Measurements from ENCODE around the gene RNF141.
A peak's percentile ranks its signal among the peaks of the same experiment; 100 is the strongest.

RNF141 gene

DNA sequence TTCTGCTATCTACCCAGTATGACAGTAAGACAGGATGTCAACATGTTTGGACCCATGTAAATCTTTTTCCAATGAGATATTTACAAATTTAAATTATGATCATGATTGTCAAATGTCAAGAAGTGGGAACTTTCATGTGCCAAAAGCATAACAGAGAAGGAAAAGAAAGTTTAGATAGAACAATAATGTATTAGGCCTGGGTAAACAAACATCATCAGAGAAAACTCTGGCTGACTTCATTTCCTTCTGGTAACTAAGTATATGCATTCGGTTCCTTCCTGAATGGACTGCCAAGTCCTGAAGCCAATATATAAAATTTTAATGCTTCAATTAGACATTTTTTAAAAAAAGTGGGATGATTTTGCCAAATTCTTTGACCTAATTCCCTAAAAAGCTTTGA is 16.5 kb downstream of the RNF141 start:
- Histone ChIP-seq H3K27ac (ENCODE audit: low read length) (no peak overlapping the region), H3K27me3 (ENCODE audit: control insufficient read depth, insufficient read depth, low read length) (no peaks in the 10 kb centered on the region), H3K4me1 (ENCODE audit: control insufficient read depth, insufficient read depth, low read length) (no peaks in the 10 kb centered on the region), H3K36me3 (ENCODE audit: control insufficient read depth, insufficient read depth, low read length) (no peaks in the 10 kb centered on the region), H3K9me3 (ENCODE audit: control insufficient read depth, insufficient read depth, low read length) (no peaks in the 10 kb centered on the region), H3K4me3 (ENCODE audit: low read length) (no peak overlapping the region)
- DNase-seq (ENCODE audit: low read depth, low spot score) = no peak
- WGBS (ENCODE audit: insufficient coverage, insufficient read length) = no CpG with 5 or more reads among the region's 1 CpG

DNA sequence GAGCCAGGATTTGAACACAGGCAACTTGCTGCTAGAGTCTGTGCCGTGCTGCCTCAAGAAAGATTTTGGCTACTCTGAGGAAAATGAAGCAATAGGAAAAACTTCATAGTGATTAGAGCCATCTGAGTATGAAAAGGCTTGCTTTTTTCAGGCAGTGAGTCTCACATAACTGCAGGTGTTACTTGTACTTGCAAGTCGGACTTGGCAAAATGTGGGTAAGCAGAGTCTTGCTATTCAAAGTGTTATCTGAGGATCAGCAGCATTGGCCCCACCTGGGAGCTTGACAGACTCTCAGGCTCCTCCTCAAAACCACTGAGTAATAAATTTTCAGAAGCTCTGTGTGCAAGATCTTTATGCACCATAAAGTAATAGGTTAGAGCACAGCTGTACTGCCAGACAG is 18.1 kb downstream of the RNF141 start:
- WGBS (ENCODE audit: insufficient coverage, insufficient read length) = no CpG with 5 or more reads among the region's 2 CpGs
- DNase-seq (ENCODE audit: low read depth, low spot score) = no peak
- Histone ChIP-seq H3K27me3 (ENCODE audit: control insufficient read depth, insufficient read depth, low read length) (no peaks in the 10 kb centered on the region), H3K36me3 (ENCODE audit: control insufficient read depth, insufficient read depth, low read length) (no peaks in the 10 kb centered on the region), H3K4me1 (ENCODE audit: control insufficient read depth, insufficient read depth, low read length) (no peaks in the 10 kb centered on the region), H3K4me3 (ENCODE audit: low read length) (no peak overlapping the region), H3K27ac (ENCODE audit: low read length) (no peak overlapping the region), H3K9me3 (ENCODE audit: control insufficient read depth, insufficient read depth, low read length) (no peaks in the 10 kb centered on the region)

- no peaks in the 10 kb centered on the region for H3K4me1 ChIP-seq (ENCODE audit: control insufficient read depth, insufficient read depth, low read length)
- no peak overlapping the region for H3K27ac ChIP-seq (ENCODE audit: low read length)
- no CpG with 5 or more reads among the region's 1 CpG for WGBS (ENCODE audit: insufficient coverage, insufficient read length)
- no peaks in the 10 kb centered on the region for H3K9me3 ChIP-seq (ENCODE audit: control insufficient read depth, insufficient read depth, low read length)
- H3K4me3 ChIP-seq (ENCODE audit: low read length) = no peak overlapping the region
- H3K27me3 ChIP-seq (ENCODE audit: control insufficient read depth, insufficient read depth, low read length) = no peaks in the 10 kb centered on the region
- no peak for DNase-seq (ENCODE audit: low read depth, low spot score)
- H3K36me3 ChIP-seq (ENCODE audit: control insufficient read depth, insufficient read depth, low read length) = no peaks in the 10 kb centered on the region
These were observed 18.7 kb downstream of the RNF141 start for GRCh38 chr11:10522276-10522675.

- no peaks in the 10 kb centered on the region; the same call in 1 of the 2 replicates for H3K4me1 ChIP-seq (ENCODE audit: control insufficient read depth, insufficient read depth, low read length)
- no peak for DNase-seq (ENCODE audit: low read depth, low spot score)
- H3K27me3 ChIP-seq (ENCODE audit: control insufficient read depth, insufficient read depth, low read length) = no peaks in the 10 kb centered on the region
- no peak overlapping the region for H3K4me3 ChIP-seq (ENCODE audit: low read length)
- H3K36me3 ChIP-seq (ENCODE audit: control insufficient read depth, insufficient read depth, low read length) = no peaks in the 10 kb centered on the region
- WGBS (ENCODE audit: insufficient coverage, insufficient read length) = no CpG with 5 or more reads among the region's 2 CpGs
- no peak overlapping the region for H3K27ac ChIP-seq (ENCODE audit: low read length)
- H3K9me3 ChIP-seq (ENCODE audit: control insufficient read depth, insufficient read depth, low read length) = no peaks in the 10 kb centered on the region
These were observed 20.4 kb downstream of the RNF141 start for GRCh38 chr11:10520562-10520961.

DNA sequence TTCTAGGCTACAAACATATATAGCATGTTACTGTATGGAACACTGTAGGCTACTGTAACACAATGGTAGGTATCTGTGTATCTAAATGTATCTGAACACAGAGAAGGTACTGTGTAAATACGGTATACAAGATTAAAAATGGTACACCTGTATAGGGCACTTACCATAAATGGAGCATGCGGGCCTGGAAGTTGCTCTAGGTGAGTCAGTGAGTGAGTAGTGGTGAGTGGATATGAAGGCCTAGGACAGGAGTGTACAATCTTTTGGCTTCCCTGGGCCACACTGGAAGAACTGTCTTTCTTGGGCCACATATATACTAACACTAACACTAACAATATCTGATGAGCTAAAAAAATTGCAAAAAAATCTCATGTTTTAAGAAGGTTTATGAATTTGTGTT is 21.4 kb downstream of the RNF141 start:
- Histone ChIP-seq H3K4me3 (ENCODE audit: low read length) (no peak overlapping the region), H3K9me3 (ENCODE audit: control insufficient read depth, insufficient read depth, low read length) (no peaks in the 10 kb centered on the region), H3K27me3 (ENCODE audit: control insufficient read depth, insufficient read depth, low read length) (no peaks in the 10 kb centered on the region), H3K27ac (ENCODE audit: low read length) (no peak overlapping the region), H3K36me3 (ENCODE audit: control insufficient read depth, insufficient read depth, low read length) (no peaks in the 10 kb centered on the region), H3K4me1 (ENCODE audit: control insufficient read depth, insufficient read depth, low read length) (no peaks in the 10 kb centered on the region; the same call in 1 of the 2 replicates)
- no CpG with 5 or more reads among the region's 2 CpGs for whole genome bisulfite sequencing (ENCODE audit: insufficient coverage, insufficient read length)
- DNase-seq (ENCODE audit: low read depth, low spot score) = no peak

- no CpG with 5 or more reads among the region's 2 CpGs for WGBS (ENCODE audit: insufficient coverage, insufficient read length)
- no peak overlapping the region for H3K27ac ChIP-seq (ENCODE audit: low read length)
- H3K27me3 ChIP-seq (ENCODE audit: control insufficient read depth, insufficient read depth, low read length) = no peaks in the 10 kb centered on the region
- H3K36me3 ChIP-seq (ENCODE audit: control insufficient read depth, insufficient read depth, low read length) = no peaks in the 10 kb centered on the region
- DNase-seq (ENCODE audit: low read depth, low spot score) = no peak
- no peaks in the 10 kb centered on the region for H3K9me3 ChIP-seq (ENCODE audit: control insufficient read depth, insufficient read depth, low read length)
- no peaks in the 10 kb centered on the region; the same call in 1 of the 2 replicates for H3K4me1 ChIP-seq (ENCODE audit: control insufficient read depth, insufficient read depth, low read length)
- no peak overlapping the region for H3K4me3 ChIP-seq (ENCODE audit: low read length)
These were observed 22.1 kb downstream of the RNF141 start for GRCh38 chr11:10518891-10519290.

- no peak overlapping the region for H3K4me3 ChIP-seq (ENCODE audit: low read length)
- DNase-seq (ENCODE audit: low read depth, low spot score) = no peak
- H3K27ac ChIP-seq (ENCODE audit: low read length) = no peak overlapping the region
- H3K4me1 ChIP-seq (ENCODE audit: control insufficient read depth, insufficient read depth, low read length) = no peaks in the 10 kb centered on the region; the same call in 1 of the 2 replicates
- no peaks in the 10 kb centered on the region for H3K27me3 ChIP-seq (ENCODE audit: control insufficient read depth, insufficient read depth, low read length)
- H3K36me3 ChIP-seq (ENCODE audit: control insufficient read depth, insufficient read depth, low read length) = no peaks in the 10 kb centered on the region
- no peaks in the 10 kb centered on the region for H3K9me3 ChIP-seq (ENCODE audit: control insufficient read depth, insufficient read depth, low read length)
These were observed 22.9 kb downstream of the RNF141 start for GRCh38 chr11:10518123-10518522.

- no CpG with 5 or more reads among the region's 3 CpGs for WGBS (ENCODE audit: insufficient coverage, insufficient read length)
- Histone ChIP-seq H3K4me1 (ENCODE audit: control insufficient read depth, insufficient read depth, low read length) (no peaks in the 10 kb centered on the region; the same call in 1 of the 2 replicates), H3K4me3 (ENCODE audit: low read length) (no peak overlapping the region), H3K27ac (ENCODE audit: low read length) (no peak overlapping the region), H3K27me3 (ENCODE audit: control insufficient read depth, insufficient read depth, low read length) (no peaks in the 10 kb centered on the region), H3K9me3 (ENCODE audit: control insufficient read depth, insufficient read depth, low read length) (no peaks in the 10 kb centered on the region), H3K36me3 (ENCODE audit: control insufficient read depth, insufficient read depth, low read length) (no peaks in the 10 kb centered on the region)
- DNase-seq (ENCODE audit: low read depth, low spot score) = no peak
These were observed 25.6 kb downstream of the RNF141 start for GRCh38 chr11:10515418-10515817.

DNA sequence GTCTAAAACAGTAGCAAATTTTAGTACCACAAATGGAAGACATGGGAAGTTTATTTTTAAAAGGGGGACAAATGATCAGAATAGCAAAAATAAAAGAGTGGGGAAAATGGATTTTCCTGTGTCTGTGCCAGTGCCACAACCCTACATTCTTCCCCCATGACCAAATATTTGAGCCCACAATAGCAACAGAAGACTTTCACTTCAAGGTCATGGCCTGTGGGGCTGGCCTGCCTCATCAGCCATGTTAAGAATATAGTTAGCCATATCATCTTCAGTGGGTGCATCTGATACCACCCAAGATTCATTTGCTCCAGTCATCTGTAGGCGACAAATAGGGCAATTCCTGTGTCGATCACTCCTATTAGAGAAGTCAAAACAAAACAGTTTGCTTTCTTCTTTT is 26.3 kb downstream of the RNF141 start:
- WGBS (ENCODE audit: insufficient coverage, insufficient read length) = no CpG with 5 or more reads among the region's 2 CpGs
- H3K4me1 ChIP-seq (ENCODE audit: control insufficient read depth, insufficient read depth, low read length) = no peaks in the 10 kb centered on the region; the same call in 1 of the 2 replicates
- no peak overlapping the region for H3K27ac ChIP-seq (ENCODE audit: low read length)

DNA sequence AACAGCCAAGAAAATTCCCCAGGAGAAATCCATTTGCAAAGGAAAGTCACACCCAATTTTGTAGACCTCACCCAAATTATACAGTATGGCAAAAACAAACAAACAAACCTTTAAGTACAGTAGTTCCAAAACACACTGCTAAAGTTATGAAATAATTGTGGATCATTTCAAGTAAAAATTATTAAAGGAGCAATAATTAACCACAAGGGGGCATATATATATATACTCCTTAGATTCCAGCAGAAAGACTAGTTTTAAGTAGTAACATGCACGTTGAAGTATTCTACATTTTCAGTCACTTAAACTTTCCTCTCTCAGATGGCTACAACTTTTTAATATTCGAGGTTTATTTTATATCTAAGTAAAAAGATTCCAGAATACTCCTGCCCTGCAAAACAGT is 26.8 kb downstream of the RNF141 start:
- no peak overlapping the region for H3K27ac ChIP-seq (ENCODE audit: low read length)

More for the DNA sequence above, 26.3 kb downstream of the RNF141 start:
- Histone ChIP-seq H3K27me3 (ENCODE audit: control insufficient read depth, insufficient read depth, low read length) (no peaks in the 10 kb centered on the region), H3K9me3 (ENCODE audit: control insufficient read depth, insufficient read depth, low read length) (no peaks in the 10 kb centered on the region), H3K36me3 (ENCODE audit: control insufficient read depth, insufficient read depth, low read length) (no peaks in the 10 kb centered on the region), H3K4me3 (ENCODE audit: low read length) (no peak overlapping the region)
- DNase-seq (ENCODE audit: low read depth, low spot score) = no peak

GRCh38 chr11:10511181-10511621 is 29.8 kb downstream of the RNF141 start:
- no CpG with 5 or more reads among the region's 10 CpGs for WGBS (ENCODE audit: insufficient coverage, insufficient read length)
- DNase-seq (ENCODE audit: low read depth, low spot score) = peak; percentile 31
- no peaks in the 10 kb centered on the region for H3K4me1 ChIP-seq (ENCODE audit: control insufficient read depth, insufficient read depth, low read length)

More for the DNA sequence above, 26.8 kb downstream of the RNF141 start:
- Histone ChIP-seq H3K4me3 (ENCODE audit: low read length) (no peak overlapping the region), H3K36me3 (ENCODE audit: control insufficient read depth, insufficient read depth, low read length) (no peaks in the 10 kb centered on the region), H3K27me3 (ENCODE audit: control insufficient read depth, insufficient read depth, low read length) (no peaks in the 10 kb centered on the region), H3K4me1 (ENCODE audit: control insufficient read depth, insufficient read depth, low read length) (no peaks in the 10 kb centered on the region; the same call in 1 of the 2 replicates), H3K9me3 (ENCODE audit: control insufficient read depth, insufficient read depth, low read length) (no peaks in the 10 kb centered on the region)
- WGBS (ENCODE audit: insufficient coverage, insufficient read length) = no CpG with 5 or more reads among the region's 2 CpGs
- no peak for DNase-seq (ENCODE audit: low read depth, low spot score)

More at GRCh38 chr11:10511181-10511621, 29.8 kb downstream of the RNF141 start:
- H3K36me3 ChIP-seq (ENCODE audit: control insufficient read depth, insufficient read depth, low read length) = no peaks in the 10 kb centered on the region
- H3K27ac ChIP-seq (ENCODE audit: low read length) = no peak overlapping the region
- no peak overlapping the region for H3K4me3 ChIP-seq (ENCODE audit: low read length)
- H3K9me3 ChIP-seq (ENCODE audit: control insufficient read depth, insufficient read depth, low read length) = no peaks in the 10 kb centered on the region
- no peaks in the 10 kb centered on the region for H3K27me3 ChIP-seq (ENCODE audit: control insufficient read depth, insufficient read depth, low read length)

All from iPS DF 6.9 (cell line).